Breast epithelium (tissue), 4 donors: ENCODE measurements around the gene PHF21A. TPM values are rescaled to one million over a fixed set of nuclear protein-coding genes. Genes with fewer than 3 reads are reported as not detected.
"Not testable (repeated sequence)": the region's sequence is repeated elsewhere in the genome, so short reads cannot be mapped to it uniquely, and the experiment has no call there.

Experiments used
- DNase-seq, 2 donors: peaks; one replicate each; pipeline ENCODE4 v3.0.0-alpha.2; 2019; ENCODE audit warnings: low spot score in 2 of 2
- H3K27ac ChIP-seq, 2 donors: fragments of 200-600 bp; sonication (generic) in 1 of 2; one replicate each; pipeline ENCODE4 v1.5.1; 2016 to 2019; ENCODE audit warnings: mild to moderate bottlenecking in 1 of 2
- H3K27me3 ChIP-seq, 2 donors: fragments of 200-600 bp; sonication (generic) in 1 of 2; one replicate each; pipeline versions ENCODE4 v1.5.1 to v1.6.0; 2017 to 2019; ENCODE audit warnings: control low read depth in 1 of 2, mild to moderate bottlenecking in 1 of 2
- H3K36me3 ChIP-seq: fragments of 200-600 bp; one replicate; pipeline ENCODE4 v1.5.1; 2019
- H3K4me1 ChIP-seq, 2 donors: fragments of 200-600 bp; sonication (generic); one replicate each; pipeline ENCODE4 v1.5.1; 2016 to 2019; ENCODE audit warnings: control low read depth in 1 of 2
- H3K4me3 ChIP-seq, 3 donors: fragments of 200-600 bp; sonication (generic); 1 replicate in 2 of 3; 2 replicates in 1 of 3; pipeline ENCODE4 v1.5.1; 2016 to 2019; ENCODE audit warnings: mild to moderate bottlenecking in 3 of 3, moderate library complexity in 2 of 3
- H3K9me3 ChIP-seq, 2 donors: fragments of 200-600 bp; sonication (generic) in 1 of 2; one replicate each; pipeline ENCODE4 v1.5.1; 2016 to 2019; ENCODE audit warnings: control low read depth in 1 of 2
- CTCF ChIP-seq, 3 donors: fragments of 450-650 bp; IDR thresholded peaks; one replicate each; pipeline ENCODE4 v1.5.1; 2016 to 2017; ENCODE audit warnings: antibody characterized with exemption in 3 of 3, mild to moderate bottlenecking in 3 of 3, moderate library complexity in 3 of 3
- POLR2A ChIP-seq: fragments of 450-650 bp; IDR thresholded peaks from one replicate; pipeline ENCODE4 v1.6.1; 2016; ENCODE audit warnings: antibody characterized with exemption, mild to moderate bottlenecking, moderate library complexity
- POLR2AphosphoS5 ChIP-seq, 3 donors: sonication (generic); formaldehyde crosslinking; IDR thresholded peaks; one replicate each; pipeline ENCODE4 v1.6.1; 2017; ENCODE audit warnings: antibody characterized with exemption in 3 of 3
- intact Hi-C: fragments of 100-400 bp; cut with DNase I; formaldehyde crosslinking; loops from one replicate; pipeline ENCODE4 v1.15.1; 2023; ENCODE audit warnings: low total_unique reads
- total RNA-seq, 3 donors: library from RNA; depleted of rRNA; stranded (reverse); fragments of >200 nt; gene quantifications; one replicate each; pipeline ENCODE4 v1.1.0, GENCODE V29; 2016

PHF21A gene
- total RNA-seq, 3 donors from 2014 or later, result 23.4 to 70.8 (median 42.7) TPM

DNA sequence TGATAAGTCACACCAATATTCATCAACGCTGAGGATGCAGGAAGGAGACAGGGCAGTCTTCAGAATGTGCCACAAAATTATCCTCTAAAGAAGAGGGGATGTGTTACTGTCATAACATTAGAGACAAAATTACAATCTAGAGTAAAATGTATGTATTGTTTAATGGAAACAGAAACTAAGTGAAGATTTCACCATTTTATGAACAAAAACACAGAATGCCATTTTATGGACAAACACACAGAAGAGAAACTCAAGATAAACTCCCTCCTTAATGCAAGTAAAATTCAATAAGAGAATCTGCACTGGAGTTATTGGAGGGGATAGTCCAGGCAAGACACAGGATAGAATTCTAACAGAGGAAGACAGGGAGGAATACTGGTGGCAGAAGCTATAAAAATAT, 136.0 kb downstream of the PHF21A start:
- intact Hi-C loops, result no loop called here
- Histone ChIP-seq H3K27me3 (no peaks in the 10 kb centered on the region), H3K27ac (no peak overlapping the region), H3K4me1 (no peaks in the 10 kb centered on the region), H3K9me3 (no peaks in the 10 kb centered on the region), H3K36me3 (no peaks in the 10 kb centered on the region), H3K4me3 (no peak overlapping the region)
- TF ChIP-seq CTCF (IDR thresholded peaks at IDR 0.05), result no peak
- no peak for TF ChIP-seq POLR2AphosphoS5 (IDR thresholded peaks at IDR 0.05)
- TF ChIP-seq POLR2A, result no peak
- DNase-seq, result no peak

DNA sequence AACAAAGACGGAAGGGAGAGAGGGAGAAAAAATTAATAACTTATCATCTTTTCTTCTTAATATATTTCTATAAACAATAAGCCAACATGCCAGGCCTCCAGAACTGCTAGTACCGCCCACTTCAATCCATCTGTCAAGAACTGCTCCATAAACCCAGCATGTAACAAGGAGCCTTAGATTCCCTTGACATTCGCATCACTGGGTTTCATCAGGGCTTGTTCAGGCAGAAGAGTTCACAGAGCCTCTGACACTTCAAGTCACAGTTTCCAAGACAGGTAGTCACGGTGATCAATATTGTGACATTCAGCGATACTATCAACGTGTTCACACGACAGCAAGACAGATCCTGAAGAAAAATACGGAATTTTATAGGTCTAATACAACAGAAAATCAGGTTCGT, 137.1 kb downstream of the PHF21A start:
- no peaks in the 10 kb centered on the region for H3K27me3 ChIP-seq
- no peaks in the 10 kb centered on the region for H3K4me1 ChIP-seq
- H3K36me3 ChIP-seq, result no peaks in the 10 kb centered on the region
- H3K27ac ChIP-seq, result no peak overlapping the region
- intact Hi-C loops, result no loop called here
- no peak for DNase-seq
- H3K4me3 ChIP-seq, result no peak overlapping the region
- TF ChIP-seq POLR2A (no peak), CTCF (IDR thresholded peaks at IDR 0.05) (no peak), POLR2AphosphoS5 (IDR thresholded peaks at IDR 0.05) (no peak)
- H3K9me3 ChIP-seq, result no peaks in the 10 kb centered on the region

GRCh38 chr11:45983471-45983845, 137.8 kb downstream of the PHF21A start:
- H3K27ac ChIP-seq, result no peak overlapping the region

DNA sequence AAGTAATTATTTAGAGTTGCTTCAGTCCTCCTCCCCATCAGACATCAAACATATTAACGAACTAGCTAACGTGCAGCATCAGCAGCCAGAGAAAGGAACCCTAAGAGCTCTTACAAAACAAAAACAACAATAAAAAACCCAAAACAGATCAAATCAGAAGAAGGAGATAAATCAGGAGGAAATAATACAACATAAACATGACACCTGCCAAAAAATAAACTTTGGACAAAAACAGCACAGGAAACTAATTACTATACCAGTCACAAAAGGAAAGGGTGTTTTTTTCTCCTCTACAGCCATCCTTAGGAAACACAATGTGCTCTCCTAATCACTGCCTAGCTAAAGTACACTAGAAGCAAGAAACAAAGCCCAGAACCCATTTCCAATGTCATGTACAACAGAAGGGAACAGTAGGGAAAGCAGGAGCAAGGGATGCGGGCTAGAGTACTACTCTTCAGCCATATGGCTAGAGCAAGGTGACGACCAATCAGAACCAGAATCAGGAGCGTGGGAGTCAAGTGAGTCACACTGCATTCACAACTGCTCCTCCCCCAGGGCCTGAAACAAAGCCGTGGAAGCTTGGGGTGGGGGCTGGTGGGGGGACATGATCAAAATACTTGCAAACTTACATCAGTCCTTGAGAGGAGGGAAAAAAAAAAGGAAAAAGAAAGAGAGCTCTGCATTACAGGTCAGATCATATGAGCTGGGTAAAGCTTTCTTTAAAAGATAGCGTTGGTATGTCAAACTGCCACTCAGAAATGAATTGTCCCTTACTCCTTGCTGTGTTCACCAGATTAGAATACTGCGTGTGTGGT, 138.4 kb downstream of the PHF21A start:
- no peak overlapping the region for H3K4me3 ChIP-seq
- intact Hi-C loops, result no loop called here

More at GRCh38 chr11:45983471-45983845, 137.8 kb downstream of the PHF21A start:
- DNase-seq, result no peak
- no peaks in the 10 kb centered on the region for H3K4me1 ChIP-seq
- H3K36me3 ChIP-seq, result no peaks in the 10 kb centered on the region
- TF ChIP-seq CTCF (IDR thresholded peaks at IDR 0.05), result no peak
- TF ChIP-seq POLR2A, result no peak
- no peak for TF ChIP-seq POLR2AphosphoS5 (IDR thresholded peaks at IDR 0.05)
- H3K4me3 ChIP-seq, result no peak overlapping the region
- intact Hi-C loops, result no loop called here
- H3K27me3 ChIP-seq, result no peaks in the 10 kb centered on the region
- no peaks in the 10 kb centered on the region for H3K9me3 ChIP-seq

DNA sequence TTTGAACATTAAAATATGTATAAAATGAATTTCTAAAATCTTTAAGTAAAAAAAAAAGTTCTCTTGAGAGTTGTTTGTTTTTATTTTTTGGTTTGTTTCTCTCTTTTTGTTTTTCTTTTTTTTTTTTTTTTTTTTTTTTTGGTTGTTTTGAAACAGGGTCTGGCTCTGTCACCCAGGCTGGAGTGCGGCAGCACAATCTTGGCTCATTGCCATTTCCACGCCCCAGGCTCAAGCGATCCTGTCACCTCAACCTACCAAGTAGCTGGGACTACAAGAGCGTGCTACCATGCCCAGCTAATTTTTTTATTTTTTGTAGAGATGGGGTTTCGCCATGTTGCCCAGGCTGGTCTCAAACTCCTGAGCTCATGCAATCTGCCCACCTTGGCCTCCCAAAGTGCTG, 139.4 kb downstream of the PHF21A start:
- H3K4me1 ChIP-seq, H3K9me3 ChIP-seq, H3K27ac ChIP-seq, DNase-seq, H3K4me3 ChIP-seq, intact Hi-C loops, H3K36me3 ChIP-seq, H3K27me3 ChIP-seq: not testable (repeated sequence)

More for the DNA sequence above, 138.4 kb downstream of the PHF21A start:
- Histone ChIP-seq H3K9me3 (no peaks in the 10 kb centered on the region), H3K27me3 (no peaks in the 10 kb centered on the region), H3K36me3 (no peaks in the 10 kb centered on the region), H3K4me1 (no peaks in the 10 kb centered on the region), H3K27ac (no peak overlapping the region)
- TF ChIP-seq POLR2A, result no peak
- no peak for TF ChIP-seq CTCF (IDR thresholded peaks at IDR 0.05)
- TF ChIP-seq POLR2AphosphoS5 (IDR thresholded peaks at IDR 0.05), result no peak
- DNase-seq, result no peak
